ENCODE results near the gene GMIP. TPM values are rescaled to one million over a fixed set of nuclear protein-coding genes. Genes with fewer than 3 reads are reported as not detected.

GMIP gene
- total RNA-seq, 1 donor from 2014 or later, result 3.7 TPM

GRCh38 chr19:19661141-19661674, 17.8 kb upstream of the GMIP start:
- DNase-seq (ENCODE audit: low spot score) (no peak), ATAC-seq (no peak)

GRCh38 chr19:19659646-19660245, 16.3 kb upstream of the GMIP start:
- no peak for DNase-seq (ENCODE audit: low spot score)
- no peak for ATAC-seq

GRCh38 chr19:19657397-19657783, 13.9 kb upstream of the GMIP start:
- no peak for DNase-seq (ENCODE audit: low spot score)
- no peak for ATAC-seq

GRCh38 chr19:19656451-19657396, 13.3 kb upstream of the GMIP start:
- DNase-seq (ENCODE audit: low spot score) (no peak), ATAC-seq (no peak)

- ATAC-seq (peak; percentile 21), DNase-seq (ENCODE audit: low spot score) (no peak)
Observed at GRCh38 chr19:19655641-19656343, 12.3 kb upstream of the GMIP start.

- ATAC-seq (no peak), DNase-seq (ENCODE audit: low spot score) (no peak)
Observed at GRCh38 chr19:19655051-19655594, 11.7 kb upstream of the GMIP start.

GRCh38 chr19:19654441-19654840, 11.0 kb upstream of the GMIP start:
- DNase-seq (ENCODE audit: low spot score), result no peak
- no peak for ATAC-seq

GRCh38 chr19:19653597-19654147, 10.2 kb upstream of the GMIP start:
- DNase-seq (ENCODE audit: low spot score), result no peak
- no peak for ATAC-seq

GRCh38 chr19:19652482-19653295, 9.2 kb upstream of the GMIP start:
- DNase-seq (ENCODE audit: low spot score) (no peak), ATAC-seq (no peak)

- DNase-seq (ENCODE audit: low spot score) (no peak), ATAC-seq (no peak)
Observed at GRCh38 chr19:19651076-19651475, 7.6 kb upstream of the GMIP start.

- ATAC-seq (no peak), DNase-seq (ENCODE audit: low spot score) (no peak)
Observed at GRCh38 chr19:19650331-19650730, 6.9 kb upstream of the GMIP start.

- DNase-seq (ENCODE audit: low spot score), result no peak
- no peak for ATAC-seq
Observed at GRCh38 chr19:19649580-19649995, 6.1 kb upstream of the GMIP start.

- ATAC-seq (no peak), DNase-seq (ENCODE audit: low spot score) (no peak)
Observed at GRCh38 chr19:19649155-19649554, 5.7 kb upstream of the GMIP start.

- ATAC-seq (no peak), DNase-seq (ENCODE audit: low spot score) (no peak)
Observed at GRCh38 chr19:19647037-19647835, 3.8 kb upstream of the GMIP start.

GRCh38 chr19:19645233-19645870, 1.9 kb upstream of the GMIP start:
- DNase-seq (ENCODE audit: low spot score), result no peak
- no peak for ATAC-seq

- DNase-seq (ENCODE audit: low spot score) (no peak), ATAC-seq (no peak)
Observed at GRCh38 chr19:19644054-19644388, 564 bp upstream of the GMIP start.

GRCh38 chr19:19642506-19643157, 825 bp downstream of the GMIP start:
- no peak for DNase-seq (ENCODE audit: low spot score)
- ATAC-seq, result peak; percentile 20

- ATAC-seq, result no peak
- DNase-seq (ENCODE audit: low spot score), result no peak
Observed at GRCh38 chr19:19637523-19638251, 5.8 kb downstream of the GMIP start.
